GM21390 (cell line): ENCODE data around the gene OXGR1.
"Not testable (repeated sequence)": the region's sequence is repeated elsewhere in the genome, so short reads cannot be mapped to it uniquely, and the experiment has no call there.

Experiments
- ATAC-seq: cut with Tn5 transposase; IDR thresholded peaks from one replicate; pipeline ENCODE4 v1.9.1; 2021; ENCODE audit not compliant: unreplicated experiment

The OXGR1 gene

DNA sequence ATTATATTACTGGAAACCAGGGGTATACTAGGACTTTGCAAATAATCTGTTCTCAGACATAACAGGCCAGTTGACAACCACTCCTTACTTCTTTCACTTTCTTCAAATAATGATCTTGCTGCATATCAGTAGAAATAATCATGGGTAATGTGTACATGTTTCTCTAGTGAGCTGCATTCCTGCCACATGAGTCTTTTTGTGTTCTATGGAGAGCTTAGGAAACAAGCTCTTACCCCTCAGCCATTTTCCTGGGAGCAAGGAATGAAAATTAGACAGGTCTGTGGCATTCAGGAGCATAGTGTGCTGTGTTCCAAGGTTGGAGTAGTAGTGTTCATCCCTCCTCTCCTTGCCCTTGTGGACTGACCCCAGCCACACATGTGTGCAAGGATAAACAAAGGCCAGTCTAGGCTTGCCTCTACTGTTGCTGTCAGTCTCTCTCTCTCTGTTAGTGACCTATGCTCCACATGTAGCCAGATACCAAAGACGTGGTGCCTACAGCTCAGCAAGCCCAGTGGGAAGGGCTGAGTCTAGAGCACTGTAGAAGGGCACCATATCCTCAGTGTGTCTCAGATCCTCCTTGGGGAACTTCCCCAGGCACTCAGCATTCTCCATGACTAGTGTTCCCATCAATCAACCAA is 11.5 kb upstream of the OXGR1 start:
- no peak for ATAC-seq

DNA sequence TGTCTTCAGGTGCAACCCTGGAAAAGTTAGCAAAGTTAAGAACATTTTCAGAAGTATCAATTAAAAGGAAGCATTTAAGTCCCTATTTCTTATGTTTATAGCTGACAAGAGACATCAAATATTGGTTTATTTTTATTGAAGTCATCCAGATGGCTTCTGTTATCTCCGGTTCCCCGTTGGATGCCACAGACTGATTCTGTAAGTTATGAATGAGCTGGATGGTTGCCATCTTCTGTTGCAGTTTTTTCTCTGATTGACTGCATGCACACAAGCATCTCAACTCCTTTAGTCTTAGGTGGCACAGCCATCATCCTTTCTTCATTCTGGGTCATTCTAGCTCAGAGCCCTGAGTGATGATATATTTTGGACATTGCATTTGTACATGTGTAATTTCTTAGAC is 10.6 kb upstream of the OXGR1 start:
- ATAC-seq = no peak

- no peak for ATAC-seq
Observed at GRCh38 chr13:97004096-97004876, 10.0 kb upstream of the OXGR1 start.

DNA sequence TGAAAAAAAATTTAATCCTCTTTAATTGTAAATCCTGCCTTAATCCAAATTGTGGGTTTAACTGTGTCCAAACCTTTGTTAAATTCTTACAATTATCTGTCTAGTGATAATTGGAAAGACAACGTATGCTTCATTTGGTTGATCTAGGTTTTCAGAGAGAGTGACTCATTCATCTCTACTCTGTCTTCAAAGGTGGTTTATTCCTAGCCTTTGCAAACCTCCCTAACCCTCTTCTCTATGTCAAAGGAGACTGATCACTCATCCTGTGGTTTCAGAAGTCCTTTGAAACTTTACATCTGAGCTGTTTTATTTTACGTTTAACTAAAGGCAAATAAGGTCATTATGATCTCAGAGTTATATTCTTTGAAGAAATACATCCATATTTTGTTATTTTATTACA is 8.8 kb upstream of the OXGR1 start:
- no peak for ATAC-seq

DNA sequence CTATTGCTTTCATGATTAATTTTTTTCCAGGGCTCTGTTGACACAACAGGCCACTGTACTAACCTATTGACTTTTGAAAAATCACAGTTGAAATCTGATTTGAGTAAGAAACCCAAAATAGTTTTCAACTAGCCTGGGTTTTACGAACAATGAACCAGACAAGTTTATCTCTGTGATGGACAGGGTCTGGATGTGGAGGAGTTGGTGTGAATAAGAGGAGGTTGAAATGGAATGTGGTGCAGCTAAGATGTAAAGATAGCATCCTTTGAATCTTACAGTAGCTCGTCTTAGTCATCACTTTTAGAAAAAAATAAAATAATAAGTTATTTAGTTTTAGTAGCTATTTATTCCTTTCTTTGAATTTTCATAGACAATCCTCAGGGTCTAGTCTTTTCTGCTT is 8.3 kb upstream of the OXGR1 start:
- no peak for ATAC-seq

DNA sequence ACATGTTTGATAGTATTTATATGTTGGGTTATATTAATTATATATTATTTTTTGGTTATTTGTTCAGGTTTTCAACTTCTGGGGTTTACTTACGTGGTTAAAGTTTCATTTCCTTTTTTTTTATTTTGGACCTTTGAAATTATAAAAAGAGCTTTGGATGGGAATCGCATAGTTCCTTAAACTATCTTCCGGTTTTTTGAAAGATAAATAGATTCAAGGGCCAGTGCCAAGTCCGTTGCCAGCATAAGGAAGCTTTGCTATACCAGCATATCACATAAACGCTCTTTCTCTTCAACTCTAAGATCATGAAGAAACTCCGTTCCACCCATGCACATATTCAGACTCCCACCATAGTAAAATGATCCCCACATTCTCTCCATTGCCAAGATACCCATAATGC is 7.4 kb upstream of the OXGR1 start:
- no peak for ATAC-seq

DNA sequence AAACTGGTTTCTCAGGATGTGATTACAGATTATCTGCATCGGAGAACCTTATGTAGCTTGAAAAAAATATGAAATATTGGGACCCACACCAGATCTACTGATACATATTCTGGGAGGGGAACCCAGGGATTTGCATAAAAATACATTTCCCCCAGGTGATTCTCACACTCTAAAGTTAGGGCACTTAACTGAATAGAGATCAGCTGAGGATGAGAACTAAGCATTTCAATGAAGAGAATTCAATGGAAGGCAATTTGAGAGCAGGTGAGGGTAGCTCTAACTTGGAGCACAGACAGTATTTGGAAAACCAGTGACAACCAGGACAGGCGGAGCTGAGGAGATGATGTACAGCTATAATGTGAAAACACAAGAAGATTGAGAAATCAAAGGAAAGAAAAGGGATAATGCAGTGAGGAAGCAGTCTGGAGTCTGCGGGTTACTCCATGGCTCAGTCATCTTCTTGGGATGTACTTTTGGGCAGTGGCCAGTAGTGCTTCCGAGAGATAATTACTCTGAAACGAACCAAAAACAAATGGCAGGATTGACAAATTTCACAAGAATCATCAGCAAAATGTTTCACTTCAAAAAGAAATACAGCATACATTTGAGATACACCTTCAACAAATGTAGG is 6.1 kb upstream of the OXGR1 start:
- no peak for ATAC-seq

DNA sequence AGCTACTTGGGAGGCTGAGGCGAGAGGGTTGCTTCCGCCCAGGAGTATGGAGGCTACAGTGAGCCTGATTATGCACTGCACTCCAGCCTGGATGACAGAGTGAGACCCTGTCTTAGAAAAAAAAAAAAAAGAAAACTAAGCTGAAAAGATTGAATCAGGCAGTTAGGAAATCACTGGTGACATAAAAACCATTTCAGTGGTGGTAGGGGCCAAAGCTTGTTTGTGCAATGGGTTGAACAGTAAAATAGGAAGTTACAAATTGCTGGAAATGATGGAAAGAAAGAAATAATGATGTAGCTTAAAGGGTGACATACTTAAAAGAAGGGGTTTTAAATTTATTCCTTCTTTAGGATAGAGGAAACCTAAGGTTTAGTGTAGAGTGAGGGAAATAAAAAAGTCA is 4.8 kb upstream of the OXGR1 start:
- ATAC-seq = no peak

DNA sequence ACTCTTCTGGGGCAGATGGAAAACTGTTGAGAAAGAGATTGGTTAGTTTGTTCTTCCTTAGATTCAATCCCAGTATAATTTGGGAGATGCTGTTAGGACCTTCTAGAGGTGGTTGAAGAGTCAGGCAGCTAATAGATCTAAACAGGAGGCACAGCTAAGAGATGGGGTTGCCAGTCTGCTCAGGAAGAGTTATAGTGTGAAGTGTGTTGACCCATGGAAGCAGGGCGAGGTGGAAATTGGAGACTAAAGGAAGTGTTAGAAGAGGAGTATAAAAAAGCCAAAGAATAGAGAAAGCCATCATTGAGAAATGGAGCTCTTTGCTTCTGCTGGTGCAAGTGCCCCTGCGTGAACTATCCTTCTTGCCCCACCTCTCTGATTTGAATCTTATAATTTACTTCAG is 3.8 kb upstream of the OXGR1 start:
- ATAC-seq = no peak

DNA sequence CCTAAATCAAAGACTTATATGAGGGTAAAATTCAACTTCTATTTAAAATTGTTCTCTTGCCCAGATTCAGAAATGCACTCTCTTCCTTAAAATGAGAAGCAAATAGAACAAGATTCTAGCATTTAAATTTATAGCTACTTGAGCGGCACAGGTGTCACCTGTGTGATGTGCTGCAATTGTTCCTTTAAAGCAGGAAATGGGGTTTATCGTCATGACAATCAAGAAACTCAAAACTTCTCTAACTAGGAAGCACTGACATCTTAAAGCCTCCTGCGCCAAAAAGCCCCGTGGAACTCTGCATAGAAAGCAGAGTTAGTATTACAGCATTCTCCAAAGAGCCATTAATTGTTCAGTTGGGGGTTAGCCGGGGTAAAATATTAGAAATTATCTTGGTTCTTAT is 2.6 kb upstream of the OXGR1 start:
- no peak for ATAC-seq

GRCh38 chr13:96996107-96996506 is 1.8 kb upstream of the OXGR1 start:
- ATAC-seq = no peak

GRCh38 chr13:96994858-96995243 is 575 bp upstream of the OXGR1 start:
- ATAC-seq = no peak

GRCh38 chr13:96993634-96994016 is 651 bp downstream of the OXGR1 start:
- ATAC-seq = no peak

- no peak for ATAC-seq
Observed at GRCh38 chr13:96992633-96993032, 1.6 kb downstream of the OXGR1 start.

DNA sequence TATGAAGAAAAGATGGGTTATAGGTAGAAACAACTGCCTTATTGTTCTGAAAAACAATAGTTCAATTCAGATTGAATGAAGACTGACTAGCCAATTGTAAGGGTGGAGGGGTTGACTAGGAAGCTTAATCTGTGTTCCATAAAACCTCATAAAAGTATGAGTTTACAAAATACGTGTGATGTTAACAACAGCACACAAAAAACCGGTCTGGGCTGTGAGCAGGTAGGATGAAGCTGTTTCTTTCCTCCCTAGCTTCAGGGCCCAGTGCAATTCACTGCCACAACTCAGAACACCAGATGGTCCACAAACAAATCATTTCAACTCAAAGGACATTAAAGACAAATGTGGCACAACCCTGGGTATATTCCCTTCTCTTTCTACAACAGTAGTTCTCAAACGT is 3.2 kb downstream of the OXGR1 start:
- no peak for ATAC-seq

DNA sequence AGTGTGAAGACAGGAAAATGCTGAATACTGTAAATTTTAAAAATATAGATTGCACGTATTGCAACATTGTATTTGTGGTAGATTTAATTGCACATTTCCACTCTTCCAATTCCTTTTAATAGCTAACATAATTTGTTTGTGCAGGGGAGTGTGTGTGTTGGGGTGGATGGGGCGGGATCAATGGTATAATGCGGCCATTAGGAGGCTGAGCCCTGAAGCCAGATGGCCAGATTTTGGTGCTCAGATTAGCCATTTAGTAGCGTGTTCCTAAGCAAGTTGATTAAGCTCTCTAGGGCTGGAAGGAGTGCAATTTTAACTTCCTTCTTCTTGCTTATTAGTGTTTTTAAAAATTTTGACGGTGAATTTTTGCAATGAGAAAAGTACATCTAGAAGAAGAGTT is 5.8 kb downstream of the OXGR1 start:
- ATAC-seq = no peak

- peak; percentile 100 for ATAC-seq
Observed at GRCh38 chr13:96984051-96984508, 10.2 kb downstream of the OXGR1 start.

- ATAC-seq = no peak
Observed at GRCh38 chr13:96982672-96983071, 11.6 kb downstream of the OXGR1 start.

DNA sequence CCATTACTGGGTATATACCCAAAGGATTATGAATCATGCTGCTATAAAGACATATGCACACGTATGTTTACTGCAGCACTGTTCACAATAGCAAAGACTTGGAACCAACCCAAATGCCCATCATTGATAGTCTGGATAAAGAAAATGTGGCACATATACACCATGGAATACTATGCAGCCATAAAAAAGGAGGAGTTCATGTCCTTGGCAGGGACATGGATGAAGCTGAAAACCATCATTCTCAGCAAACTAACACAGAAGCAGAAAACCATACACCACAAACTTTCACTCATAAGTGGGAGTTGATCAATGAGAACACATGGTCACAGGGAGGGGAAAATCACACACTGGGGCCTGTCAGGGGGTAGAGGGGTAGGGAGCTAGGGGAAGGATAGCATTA is 14.4 kb downstream of the OXGR1 start:
- ATAC-seq = not testable (repeated sequence)

DNA sequence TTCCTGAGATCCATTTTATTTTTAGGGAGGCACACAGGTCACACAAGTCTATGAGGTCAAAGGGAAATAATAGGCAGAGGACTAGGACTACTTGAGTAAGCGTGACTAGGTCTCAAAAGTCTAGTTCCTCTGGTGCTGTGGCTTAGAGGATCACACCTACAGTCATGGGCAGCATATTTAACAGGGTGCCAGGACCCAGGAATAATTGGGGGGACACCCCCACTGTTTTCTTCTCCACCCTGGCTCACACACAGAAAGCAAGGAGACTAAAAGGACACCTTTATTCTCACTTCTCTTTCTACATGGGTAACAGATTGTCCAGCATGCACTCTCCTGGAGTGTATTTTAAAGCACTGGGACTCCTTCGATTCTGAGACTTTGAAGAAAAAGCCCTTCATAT is 26.2 kb downstream of the OXGR1 start:
- ATAC-seq = no peak

- no peak for ATAC-seq
Observed at GRCh38 chr13:96967248-96967745, 27.0 kb downstream of the OXGR1 start.

GRCh38 chr13:96966415-96967102 is 27.7 kb downstream of the OXGR1 start:
- no peak for ATAC-seq
